Peyer's patch (tissue), 4 donors: Measurements from ENCODE around the gene CYP27B1.

Source experiments
- POLR2A ChIP-seq, 2 donors: fragments of 450-650 bp; IDR thresholded peaks; one replicate each; pipeline ENCODE4 v1.5.1; 2017; ENCODE audit warnings: antibody characterized with exemption in 2 of 2, mild to moderate bottlenecking in 2 of 2, moderate library complexity in 2 of 2
- TF ChIP-seq, protein P1 (sequence below), 6 experiments: fragments of 450-650 bp in 4 of 6; fragments of 200-600 bp in 2 of 6; sonication (generic) in 1 of 6; IDR thresholded peaks; one replicate each; pipeline ENCODE4 v1.5.1; 2017 to 2019; ENCODE audit warnings: antibody characterized with exemption in 6 of 6, mild to moderate bottlenecking in 3 of 6, moderate library complexity in 1 of 6

DNA sequence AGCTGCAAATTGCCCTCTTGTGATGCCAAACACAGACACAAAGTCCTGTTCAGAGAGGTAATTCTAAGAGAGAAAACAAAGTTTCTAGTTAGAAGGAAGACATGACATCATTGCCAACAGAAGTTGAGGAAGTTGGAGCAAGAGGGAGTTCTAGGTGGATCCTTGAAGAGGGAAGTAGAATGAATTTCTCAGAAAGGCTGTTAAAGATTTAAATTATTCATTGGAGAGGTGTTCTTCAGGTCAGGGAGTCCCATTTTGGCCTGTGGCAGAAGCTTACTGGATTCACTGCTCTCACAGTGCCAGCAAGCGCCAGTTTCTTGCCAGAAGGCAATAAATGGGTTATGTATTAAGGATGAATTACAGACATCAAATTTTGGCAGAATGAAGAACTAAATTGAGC is 31.1 kb upstream of the CYP27B1 start:
- TF ChIP-seq, protein P1, sequence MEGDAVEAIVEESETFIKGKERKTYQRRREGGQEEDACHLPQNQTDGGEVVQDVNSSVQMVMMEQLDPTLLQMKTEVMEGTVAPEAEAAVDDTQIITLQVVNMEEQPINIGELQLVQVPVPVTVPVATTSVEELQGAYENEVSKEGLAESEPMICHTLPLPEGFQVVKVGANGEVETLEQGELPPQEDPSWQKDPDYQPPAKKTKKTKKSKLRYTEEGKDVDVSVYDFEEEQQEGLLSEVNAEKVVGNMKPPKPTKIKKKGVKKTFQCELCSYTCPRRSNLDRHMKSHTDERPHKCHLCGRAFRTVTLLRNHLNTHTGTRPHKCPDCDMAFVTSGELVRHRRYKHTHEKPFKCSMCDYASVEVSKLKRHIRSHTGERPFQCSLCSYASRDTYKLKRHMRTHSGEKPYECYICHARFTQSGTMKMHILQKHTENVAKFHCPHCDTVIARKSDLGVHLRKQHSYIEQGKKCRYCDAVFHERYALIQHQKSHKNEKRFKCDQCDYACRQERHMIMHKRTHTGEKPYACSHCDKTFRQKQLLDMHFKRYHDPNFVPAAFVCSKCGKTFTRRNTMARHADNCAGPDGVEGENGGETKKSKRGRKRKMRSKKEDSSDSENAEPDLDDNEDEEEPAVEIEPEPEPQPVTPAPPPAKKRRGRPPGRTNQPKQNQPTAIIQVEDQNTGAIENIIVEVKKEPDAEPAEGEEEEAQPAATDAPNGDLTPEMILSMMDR (IDR thresholded peaks at IDR 0.05): no peak
- no peak for TF ChIP-seq POLR2A (IDR thresholded peaks at IDR 0.05)
